Activated B cell treated with CpG ODN at 0.5 μM for 24 hours (primary cell): ENCODE results near the gene CCDC6. TPM values are rescaled to one million over a fixed set of nuclear protein-coding genes. Genes with fewer than 3 reads are reported as not detected.
"Not testable (repeated sequence)": the region's sequence is repeated elsewhere in the genome, so short reads cannot be mapped to it uniquely, and the experiment has no call there.

ENCODE experiments used
- ATAC-seq: fragments of 200-7000 bp; cut with Tn5 transposase; one replicate; pipeline ENCODE4 v1.10.0; 2021; ENCODE audit warnings: low read depth, mild to moderate bottlenecking, moderate library complexity
- CTCF ChIA-PET: fragments of 350-600 bp; sonication (Branson Sonifier 250); formaldehyde crosslinking; loops from one replicate; lab custom pipeline; 2021; ENCODE audit warnings: antibody characterized with exemption; lab: Charles Lee
- POLR2A ChIA-PET: fragments of 350-600 bp; sonication (Branson Sonifier 250); formaldehyde crosslinking; loops from one replicate; lab custom pipeline; 2021; ENCODE audit warnings: antibody characterized with exemption; lab: Charles Lee
- DNase-seq: peaks from one replicate; pipeline ENCODE4 v3.0.0; 2022
- H3K27ac Mint-ChIP-seq: one replicate; pipeline ENCODE4 v1.8.0; 2020; ENCODE audit warnings: mixed read lengths
- H3K27me3 Mint-ChIP-seq: one replicate; pipeline ENCODE4 v1.8.0; 2021; ENCODE audit warnings: mixed read lengths
- H3K36me3 Mint-ChIP-seq: one replicate; pipeline ENCODE4 v1.8.0; 2021; ENCODE audit warnings: low read depth, mixed read lengths
- H3K4me1 Mint-ChIP-seq: one replicate; pipeline ENCODE4 v1.8.0; 2021; ENCODE audit warnings: mixed read lengths
- H3K4me3 Mint-ChIP-seq: one replicate; pipeline ENCODE4 v1.8.0; 2020; ENCODE audit warnings: mild to moderate bottlenecking, mixed read lengths
- H3K9me3 Mint-ChIP-seq: one replicate; pipeline ENCODE4 v1.8.0; 2020; ENCODE audit warnings: mixed read lengths
- intact Hi-C: fragments of 100-400 bp; cut with micrococcal nuclease; formaldehyde crosslinking; loops from one replicate; pipeline ENCODE4 v1.15.1; 2024
- total RNA-seq: library from RNA; stranded (reverse); gene quantifications from 2 replicates; pipeline ENCODE4 v1.2.3, GENCODE V29; 2022
- TF ChIP-seq, protein P1 (sequence below): fragments of 200-600 bp; IDR thresholded peaks from one replicate; pipeline ENCODE4 v1.8.0; 2022; ENCODE audit warnings: antibody characterized with exemption, mild to moderate bottlenecking

The CCDC6 gene
- total RNA-seq, 1 donor from 2014 or later = 32.2 TPM

DNA sequence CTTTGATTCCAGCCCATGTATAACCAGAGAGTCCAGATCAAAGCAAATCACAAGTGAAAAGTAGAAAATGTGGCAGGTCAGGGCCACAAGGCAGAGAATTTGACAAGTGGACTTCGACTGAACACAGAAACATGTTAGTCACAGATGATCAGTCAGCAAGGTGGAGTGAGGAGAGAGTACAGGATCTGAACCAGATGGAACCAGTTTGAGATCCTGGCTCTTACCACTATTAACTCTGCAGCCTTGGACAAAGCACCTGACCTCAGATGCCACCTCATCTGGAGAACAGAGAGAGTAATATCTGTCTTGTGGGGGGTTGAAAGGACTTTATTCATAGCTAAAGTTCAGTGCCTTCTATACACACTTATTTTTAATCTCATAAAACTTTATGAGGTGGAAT lies 157.5 kb downstream of the CCDC6 start:
- ATAC-seq (no peak), DNase-seq (no peak)
- Mint-ChIP-seq H3K4me1 (no peaks in the 10 kb centered on the region), H3K4me3 (no peak overlapping the region), H3K36me3 (no peaks in the 10 kb centered on the region), H3K27me3 (peaks cover 11% of the 10 kb centered on the region), H3K9me3 (peaks cover 3% of the 10 kb centered on the region), H3K27ac (no peak overlapping the region)
- ChIA-PET POLR2A (no interaction called here), CTCF (no interaction called here)
- TF ChIP-seq, protein P1, sequence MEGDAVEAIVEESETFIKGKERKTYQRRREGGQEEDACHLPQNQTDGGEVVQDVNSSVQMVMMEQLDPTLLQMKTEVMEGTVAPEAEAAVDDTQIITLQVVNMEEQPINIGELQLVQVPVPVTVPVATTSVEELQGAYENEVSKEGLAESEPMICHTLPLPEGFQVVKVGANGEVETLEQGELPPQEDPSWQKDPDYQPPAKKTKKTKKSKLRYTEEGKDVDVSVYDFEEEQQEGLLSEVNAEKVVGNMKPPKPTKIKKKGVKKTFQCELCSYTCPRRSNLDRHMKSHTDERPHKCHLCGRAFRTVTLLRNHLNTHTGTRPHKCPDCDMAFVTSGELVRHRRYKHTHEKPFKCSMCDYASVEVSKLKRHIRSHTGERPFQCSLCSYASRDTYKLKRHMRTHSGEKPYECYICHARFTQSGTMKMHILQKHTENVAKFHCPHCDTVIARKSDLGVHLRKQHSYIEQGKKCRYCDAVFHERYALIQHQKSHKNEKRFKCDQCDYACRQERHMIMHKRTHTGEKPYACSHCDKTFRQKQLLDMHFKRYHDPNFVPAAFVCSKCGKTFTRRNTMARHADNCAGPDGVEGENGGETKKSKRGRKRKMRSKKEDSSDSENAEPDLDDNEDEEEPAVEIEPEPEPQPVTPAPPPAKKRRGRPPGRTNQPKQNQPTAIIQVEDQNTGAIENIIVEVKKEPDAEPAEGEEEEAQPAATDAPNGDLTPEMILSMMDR = no peak
- intact Hi-C loops = no loop called here

DNA sequence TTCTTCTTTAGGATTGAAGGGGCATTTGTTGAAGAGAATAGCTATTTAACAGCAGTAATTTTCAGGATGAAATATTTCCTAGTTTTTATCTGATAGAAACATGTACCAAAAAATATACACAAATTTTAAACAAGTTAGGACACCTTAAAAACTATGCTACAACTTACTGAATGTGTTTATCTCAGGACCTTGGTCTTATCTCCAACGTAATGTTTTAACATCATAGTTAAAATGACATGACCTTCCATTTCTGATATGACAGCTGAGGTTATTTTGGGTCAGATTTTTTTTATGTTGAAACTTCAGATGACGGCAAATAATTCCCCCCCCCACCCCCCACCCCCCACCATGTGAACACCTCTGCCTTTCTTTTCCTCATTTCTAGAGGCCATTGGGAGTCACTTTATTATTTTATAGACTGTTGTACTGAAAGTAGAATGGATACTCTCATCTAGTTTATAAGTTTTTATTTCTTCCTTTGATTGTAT lies 161.1 kb downstream of the CCDC6 start:
- Mint-ChIP-seq H3K4me1 (no peaks in the 10 kb centered on the region), H3K27me3 (peaks cover 9% of the 10 kb centered on the region), H3K4me3 (no peak overlapping the region), H3K9me3 (peaks cover 3% of the 10 kb centered on the region), H3K36me3 (no peaks in the 10 kb centered on the region), H3K27ac (no peak overlapping the region)
- no peak for ATAC-seq
- TF ChIP-seq, protein P1 = no peak
- intact Hi-C loops = no loop called here
- ChIA-PET CTCF (no interaction called here), POLR2A (no interaction called here)
- DNase-seq = no peak

DNA sequence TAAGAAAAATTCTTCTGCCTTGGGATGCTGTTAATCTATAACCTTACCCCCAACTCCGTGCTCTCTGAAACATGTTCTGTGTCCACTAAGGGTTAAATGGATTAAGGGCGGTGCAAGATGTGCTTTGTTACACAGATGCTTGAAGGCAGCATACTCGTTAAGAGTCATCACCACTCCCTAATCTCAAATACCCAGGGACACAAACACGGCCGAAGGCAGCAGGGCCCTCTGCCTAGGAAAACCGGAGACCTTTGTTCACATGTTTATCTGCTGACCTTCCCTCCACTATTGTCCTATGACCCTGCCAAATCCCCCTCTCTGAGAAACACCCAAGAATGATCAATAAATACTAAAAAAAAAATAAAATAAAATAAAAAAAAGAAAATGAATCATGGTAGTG lies 161.6 kb downstream of the CCDC6 start:
- H3K27me3 Mint-ChIP-seq, H3K4me3 Mint-ChIP-seq, H3K36me3 Mint-ChIP-seq, POLR2A ChIA-PET, H3K27ac Mint-ChIP-seq, ATAC-seq, intact Hi-C loops, DNase-seq, H3K9me3 Mint-ChIP-seq, CTCF ChIA-PET, H3K4me1 Mint-ChIP-seq: not testable (repeated sequence)

DNA sequence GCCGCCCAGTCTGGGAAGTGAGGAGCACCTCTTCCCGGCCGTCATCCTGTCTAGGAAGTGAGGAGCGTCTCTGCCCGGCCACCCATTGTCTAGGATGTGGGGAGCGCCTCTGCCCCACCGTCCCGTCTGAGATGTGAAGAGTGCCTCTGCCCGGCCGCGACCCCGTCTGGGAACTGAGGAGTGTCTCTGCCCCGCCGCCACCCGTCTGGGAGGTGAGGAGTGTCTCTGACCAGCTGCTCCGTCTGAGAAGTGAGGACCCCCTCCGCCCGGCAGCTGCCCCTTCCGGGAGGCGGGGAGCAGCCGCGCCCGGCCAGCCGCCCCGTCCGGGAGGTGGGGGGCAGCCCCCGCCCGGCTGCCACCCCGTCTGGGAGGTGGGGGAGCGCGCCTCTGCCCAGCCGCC lies 162.2 kb downstream of the CCDC6 start:
- H3K27me3 Mint-ChIP-seq, H3K4me3 Mint-ChIP-seq, H3K9me3 Mint-ChIP-seq, intact Hi-C loops, H3K27ac Mint-ChIP-seq, CTCF ChIA-PET, POLR2A ChIA-PET, ATAC-seq, H3K4me1 Mint-ChIP-seq, DNase-seq, H3K36me3 Mint-ChIP-seq: not testable (repeated sequence)

DNA sequence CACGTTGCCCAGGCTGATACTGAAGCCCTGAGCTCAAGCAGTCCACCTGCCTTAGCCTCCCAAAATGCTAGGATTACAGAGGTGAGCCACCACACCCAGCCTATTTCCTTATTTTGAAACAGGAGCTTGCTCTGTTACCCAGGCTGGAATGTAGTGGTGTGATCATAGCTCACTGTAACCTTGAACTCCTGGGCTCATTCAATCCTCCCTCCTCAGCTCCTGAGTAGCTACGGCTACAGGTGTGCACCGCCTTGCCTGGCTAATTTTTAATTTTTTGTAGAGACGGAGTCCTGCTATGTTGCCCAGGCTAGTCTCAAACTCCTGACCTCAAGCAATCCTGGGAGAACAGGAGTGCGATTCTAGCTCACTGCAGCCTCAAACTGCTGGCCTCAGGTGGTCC lies 164.8 kb downstream of the CCDC6 start:
- ChIA-PET POLR2A (no interaction called here), CTCF (no interaction called here)
- H3K27me3 Mint-ChIP-seq = peaks cover 7% of the 10 kb centered on the region
- no peak overlapping the region for H3K4me3 Mint-ChIP-seq
- no peak for ATAC-seq
- intact Hi-C loops = no loop called here
- peaks cover 3% of the 10 kb centered on the region for H3K9me3 Mint-ChIP-seq
- DNase-seq = no peak
- no peaks in the 10 kb centered on the region for H3K36me3 Mint-ChIP-seq
- no peaks in the 10 kb centered on the region for H3K4me1 Mint-ChIP-seq
- H3K27ac Mint-ChIP-seq = no peak overlapping the region
- TF ChIP-seq, protein P1 = no peak

DNA sequence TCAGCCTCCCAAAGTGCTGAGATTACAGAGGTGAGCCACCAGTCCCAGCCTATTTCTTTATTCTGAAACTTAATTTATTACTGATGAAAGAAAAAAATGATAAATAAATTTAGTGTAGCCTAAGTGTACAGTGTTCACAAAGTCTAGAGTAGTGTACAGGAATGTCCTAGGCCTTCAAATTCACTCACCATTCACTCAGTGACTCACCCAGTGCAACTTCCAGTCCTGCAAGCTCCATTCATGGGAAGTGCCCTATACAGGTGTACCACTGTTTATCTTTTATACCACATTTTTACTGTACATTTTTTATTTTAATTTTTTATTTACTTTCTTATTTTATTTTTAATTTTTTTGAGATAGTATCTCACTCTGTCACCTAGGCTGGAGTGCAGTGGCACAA lies 165.3 kb downstream of the CCDC6 start:
- ATAC-seq = no peak
- Mint-ChIP-seq H3K4me3 (no peak overlapping the region), H3K36me3 (no peaks in the 10 kb centered on the region), H3K9me3 (peaks cover 3% of the 10 kb centered on the region), H3K27me3 (peaks cover 7% of the 10 kb centered on the region), H3K4me1 (no peaks in the 10 kb centered on the region), H3K27ac (no peak overlapping the region)
- DNase-seq = no peak
- intact Hi-C loops = no loop called here
- ChIA-PET CTCF (no interaction called here), POLR2A (no interaction called here)
- TF ChIP-seq, protein P1 = no peak

Other genes starting within 250 kb of the CCDC6 start
- 0.81 and 1.2 TPM in 2 replicates for gene SLC16A9, start 196.7 kb downstream of the CCDC6 start, total RNA-seq
- not detected in 2 replicates for gene MRLN, start 153.1 kb downstream of the CCDC6 start, total RNA-seq